Skin epidermis (tissue), 12 donors: Measurements from ENCODE around the gene PSMB10.
A peak's percentile ranks its signal among the peaks of the same experiment; 100 is the strongest.

Source experiments
- H3K27ac ChIP-seq, 21 experiments: fragments of 200-600 bp; sonication (generic) in 11 of 21; one replicate each; pipeline ENCODE4 v1.5.0; 2020; ENCODE audit warnings: mild to moderate bottlenecking in 3 of 21, inconsistent platforms in 2 of 21, moderate library complexity in 2 of 21
- H3K4me3 ChIP-seq, 7 experiments: fragments of 200-600 bp; sonication (generic) in 2 of 7; one replicate each; pipeline ENCODE4 v1.5.0; 2020; ENCODE audit warnings: inconsistent platforms in 2 of 7, mild to moderate bottlenecking in 2 of 7, moderate library complexity in 1 of 7

PSMB10 gene

DNA sequence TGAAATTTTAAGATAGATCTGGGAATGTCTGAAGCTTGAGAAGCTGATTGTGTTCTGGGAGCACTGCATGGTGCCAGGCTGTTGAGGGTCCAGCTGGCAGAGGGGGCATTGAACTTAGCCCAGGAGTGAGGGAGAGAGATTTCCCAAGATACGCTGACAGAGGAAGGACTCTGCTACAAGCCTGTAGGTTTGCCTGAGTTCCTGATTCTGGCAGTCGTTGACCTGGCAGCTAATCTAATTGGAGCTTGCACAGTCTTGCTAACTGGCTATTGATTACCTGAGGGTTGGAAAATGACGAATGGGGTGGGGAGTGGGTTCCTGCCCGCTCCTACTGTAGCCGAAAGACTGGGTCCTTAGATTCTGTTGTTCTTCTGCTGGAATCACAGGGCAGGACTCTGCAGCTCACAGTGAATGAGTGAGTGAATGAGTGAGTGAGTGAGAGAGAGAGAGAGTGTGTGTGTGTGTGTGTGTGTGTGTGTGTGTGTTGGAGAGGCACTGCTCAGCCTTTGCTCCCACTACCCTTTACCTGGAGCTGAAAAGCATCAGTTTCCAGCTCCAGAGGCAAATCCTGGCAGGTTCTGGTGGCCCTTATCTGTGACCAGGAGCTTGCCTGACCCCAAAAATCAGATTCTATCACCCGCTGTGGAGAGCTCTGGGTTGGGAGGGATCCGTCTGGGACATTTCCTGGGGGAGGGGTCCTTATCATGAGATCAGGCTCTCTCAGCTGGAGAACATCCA, 21.7 kb downstream of the PSMB10 start:
- Histone ChIP-seq H3K4me3 (no peak overlapping the region), H3K27ac (peak overlapping the region in 3 of 21 experiments; percentile 14 to 53 (median 31))

DNA sequence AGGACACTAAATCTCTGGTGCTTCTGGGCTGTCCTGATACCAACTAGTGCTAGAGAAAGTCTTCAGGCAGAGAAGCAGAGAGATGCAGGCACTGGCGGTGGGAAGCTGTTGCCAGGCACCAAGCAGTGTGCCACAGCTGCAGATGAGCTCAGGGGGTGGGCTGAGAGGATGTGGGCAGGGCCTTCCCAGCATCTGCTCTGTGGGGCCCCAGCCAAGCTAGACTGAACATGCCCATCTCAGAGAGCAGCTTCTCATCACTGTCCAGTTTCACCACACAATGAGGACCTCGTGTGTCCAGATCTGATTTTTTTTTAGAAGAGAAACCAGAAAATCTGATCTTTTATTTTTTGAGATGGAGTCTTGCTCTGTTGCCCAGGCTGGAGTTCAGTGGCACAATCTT, 26.5 kb downstream of the PSMB10 start:
- Histone ChIP-seq H3K4me3 (no peak overlapping the region), H3K27ac (peak overlapping the region in 1 of 21 experiments; percentile 30)

DNA sequence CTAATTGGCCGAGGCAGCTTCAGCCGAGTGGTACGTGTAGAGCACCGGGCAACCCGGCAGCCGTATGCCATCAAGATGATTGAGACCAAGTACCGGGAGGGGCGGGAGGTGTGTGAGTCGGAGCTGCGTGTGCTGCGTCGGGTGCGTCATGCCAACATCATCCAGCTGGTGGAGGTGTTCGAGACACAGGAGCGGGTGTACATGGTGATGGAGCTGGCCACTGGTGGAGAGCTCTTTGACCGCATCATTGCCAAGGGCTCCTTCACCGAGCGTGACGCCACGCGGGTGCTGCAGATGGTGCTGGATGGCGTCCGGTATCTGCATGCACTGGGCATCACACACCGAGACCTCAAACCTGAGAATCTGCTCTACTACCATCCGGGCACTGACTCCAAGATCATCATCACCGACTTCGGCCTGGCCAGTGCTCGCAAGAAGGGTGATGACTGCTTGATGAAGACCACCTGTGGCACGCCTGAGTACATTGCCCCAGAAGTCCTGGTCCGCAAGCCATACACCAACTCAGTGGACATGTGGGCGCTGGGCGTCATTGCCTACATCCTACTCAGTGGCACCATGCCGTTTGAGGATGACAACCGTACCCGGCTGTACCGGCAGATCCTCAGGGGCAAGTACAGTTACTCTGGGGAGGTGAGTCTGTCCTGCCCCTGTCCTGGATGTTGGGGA, 27.5 kb downstream of the PSMB10 start:
- H3K4me3 ChIP-seq = no peak overlapping the region
- no peak overlapping the region for H3K27ac ChIP-seq

DNA sequence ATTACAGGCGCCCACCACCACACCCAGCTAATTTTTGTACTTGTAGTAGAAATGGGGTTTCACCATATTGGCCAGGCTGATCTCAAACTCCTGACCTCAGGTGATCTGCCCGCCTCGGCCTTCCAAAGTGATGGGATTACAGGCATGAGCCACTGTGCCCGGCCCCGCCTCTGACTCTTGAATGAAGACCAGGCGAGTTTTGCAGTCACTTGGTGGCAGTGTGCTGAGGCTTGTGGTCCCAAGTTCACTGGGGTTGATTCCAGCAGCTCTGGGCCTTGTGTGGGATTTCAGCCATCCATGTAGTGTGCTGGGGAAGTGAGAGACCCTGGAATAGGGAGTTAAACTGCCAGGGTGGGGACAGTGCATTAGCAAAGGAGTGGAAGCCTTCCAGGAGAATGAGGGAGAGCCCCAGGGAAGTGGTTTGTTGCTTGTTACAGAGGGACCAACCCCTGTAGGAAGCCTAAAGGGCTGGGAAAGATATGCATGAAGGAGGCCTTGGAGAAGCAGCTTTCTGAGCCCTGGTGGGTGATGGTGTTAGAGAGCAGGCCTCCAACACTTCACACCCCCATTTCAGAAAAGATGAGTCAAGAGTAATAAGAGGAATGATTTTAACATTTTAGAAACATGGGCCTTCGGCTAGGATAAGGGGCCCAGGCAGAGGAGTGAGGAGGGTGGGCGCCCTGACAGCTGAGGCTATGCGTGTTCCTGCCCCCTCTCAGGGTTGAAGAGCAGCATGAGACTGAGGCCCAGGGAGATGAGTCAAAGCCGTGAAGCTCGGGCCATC, 29.1 kb downstream of the PSMB10 start:
- Histone ChIP-seq H3K4me3 (no peak overlapping the region), H3K27ac (no peak overlapping the region)

DNA sequence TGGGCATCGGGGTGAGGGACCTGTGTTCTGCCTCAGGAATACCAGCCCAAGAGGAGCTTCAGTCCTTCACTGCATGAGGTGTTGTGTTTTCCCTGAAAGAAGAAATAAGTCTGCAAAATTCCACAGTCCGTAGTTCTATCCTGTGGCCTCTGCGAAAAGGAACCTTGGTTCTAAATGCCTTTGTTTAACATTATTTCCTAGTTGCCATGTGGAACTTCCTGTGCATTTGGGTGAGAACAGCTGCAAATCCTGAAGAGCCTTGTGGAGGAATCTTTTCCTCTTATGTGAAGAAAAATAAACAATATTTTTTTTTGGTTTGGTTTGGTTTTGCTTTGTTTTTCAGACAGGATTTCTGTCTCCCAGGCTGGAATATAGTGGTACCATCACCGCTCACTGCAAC, 33.8 kb downstream of the PSMB10 start:
- peak overlapping the region in 4 of 21 experiments; percentile 21 to 70 (median 32) for H3K27ac ChIP-seq

DNA sequence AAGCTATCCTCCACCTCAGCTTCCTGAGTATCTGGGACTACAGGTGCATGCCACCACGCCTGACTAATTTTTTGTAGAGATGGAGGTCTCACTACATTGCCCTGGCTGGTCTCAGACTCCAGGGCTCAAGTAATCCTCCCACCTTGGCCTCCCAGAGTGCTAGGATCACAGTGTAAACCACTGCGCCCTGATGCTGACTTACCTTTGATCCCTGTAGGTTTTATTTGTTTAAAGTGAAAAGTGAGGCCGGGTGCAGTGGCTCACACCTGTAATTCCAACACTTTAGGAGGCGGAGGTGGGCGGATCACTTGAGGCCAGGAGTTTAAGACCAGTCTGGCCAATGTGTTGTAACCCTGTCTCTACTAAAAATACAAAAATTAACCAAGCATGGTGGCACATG, 34.9 kb downstream of the PSMB10 start:
- Histone ChIP-seq H3K4me3 (no peak overlapping the region), H3K27ac (no peak overlapping the region)

More for the DNA sequence above, 33.8 kb downstream of the PSMB10 start:
- H3K4me3 ChIP-seq = no peak overlapping the region

DNA sequence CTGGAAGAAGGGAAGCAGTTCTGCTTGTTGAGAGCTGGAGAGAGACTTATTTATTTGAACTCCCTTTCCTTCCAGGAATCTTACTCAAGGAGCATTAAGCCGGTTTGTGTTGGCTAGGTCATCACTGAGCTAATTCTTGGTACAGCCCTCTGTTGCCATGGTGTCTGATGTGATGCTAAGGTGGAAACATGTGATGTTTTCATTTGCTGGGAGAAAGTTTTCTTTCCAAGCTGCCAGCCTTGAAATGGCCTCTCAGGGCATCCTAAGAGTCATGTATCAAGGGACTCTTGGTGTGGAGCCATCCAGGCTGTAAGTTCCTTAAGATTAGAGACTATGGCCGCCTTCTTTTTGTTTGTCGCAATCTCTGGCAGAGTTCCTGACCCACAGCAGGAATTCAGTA, 39.4 kb downstream of the PSMB10 start:
- H3K4me3 ChIP-seq = no peak overlapping the region
- H3K27ac ChIP-seq = peak overlapping the region in 5 of 21 experiments; percentile 3 to 99 (median 41)

DNA sequence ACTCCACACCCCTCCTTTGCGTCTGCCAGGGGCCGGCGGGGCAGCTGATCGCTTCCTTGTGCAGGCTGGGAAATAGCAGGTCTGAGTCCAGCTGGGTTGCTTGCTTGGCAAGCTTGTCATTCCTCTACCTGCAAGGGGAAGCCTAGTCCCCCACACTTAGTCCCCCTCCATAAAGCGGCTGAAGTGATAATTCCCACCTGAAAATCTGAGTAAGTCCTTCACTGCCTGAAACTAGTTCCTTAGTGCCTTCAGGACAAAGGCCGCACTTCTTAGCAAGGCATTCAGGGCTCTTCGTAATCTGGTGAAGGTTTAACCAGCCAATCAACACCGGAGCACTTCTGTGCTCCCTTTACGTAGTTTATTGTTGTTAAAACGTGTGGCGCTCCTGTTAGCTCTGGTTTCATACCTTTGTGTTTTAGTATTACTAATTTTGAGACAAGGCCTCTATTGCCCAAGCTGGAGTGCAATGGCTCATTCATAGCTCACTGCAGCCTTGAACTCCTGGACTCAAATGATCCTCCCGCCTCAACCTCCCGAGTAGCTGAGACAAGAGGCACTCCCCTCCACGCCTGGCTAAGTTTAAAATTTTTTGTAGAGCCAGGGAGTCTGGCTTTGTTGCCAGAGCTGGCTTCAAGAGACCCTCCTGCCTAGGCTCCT, 42.8 kb downstream of the PSMB10 start:
- peak overlapping the region; percentile 83 to 100 (median 95) for H3K27ac ChIP-seq

DNA sequence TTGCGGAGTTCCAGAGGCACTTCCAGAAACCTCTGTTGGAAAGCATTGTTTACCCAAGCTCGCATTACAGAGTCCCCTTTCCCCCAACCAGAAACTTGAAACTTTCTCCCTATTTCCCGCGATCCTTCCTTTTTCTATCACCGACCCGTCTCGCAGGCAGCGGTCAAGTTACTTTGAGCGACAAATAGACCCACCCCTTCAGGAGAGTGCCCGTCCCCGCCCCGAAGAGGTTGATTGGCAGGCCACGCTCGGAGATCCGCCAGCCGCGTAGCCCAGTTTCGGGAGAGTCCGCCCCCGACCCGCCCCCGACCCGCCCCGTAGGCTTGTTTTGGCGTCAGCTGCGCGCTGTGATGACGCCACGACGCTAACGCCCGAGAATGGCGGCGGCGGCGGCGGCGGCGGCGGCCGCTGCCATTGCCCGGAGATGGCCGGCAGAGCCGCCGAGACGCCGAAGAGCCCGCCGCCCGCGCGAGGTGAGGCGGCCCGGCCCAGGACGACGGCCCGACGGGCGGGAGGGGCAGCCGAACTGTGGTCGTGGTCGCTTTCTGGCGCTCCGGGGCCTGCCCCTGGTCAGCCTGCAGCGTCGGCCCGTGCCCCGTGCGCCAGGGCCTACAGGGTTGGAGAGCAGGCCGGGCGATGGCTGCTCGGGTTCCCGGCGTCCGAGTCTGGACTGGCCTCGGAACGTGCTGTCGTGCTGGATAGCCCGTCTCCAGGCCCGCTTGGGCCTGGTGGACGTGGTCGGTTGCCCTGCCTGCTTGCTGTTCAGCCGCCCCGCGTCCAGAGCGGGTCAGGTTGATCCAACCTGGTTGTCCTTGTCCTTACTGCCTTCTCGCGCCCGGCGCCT, 43.5 kb downstream of the PSMB10 start, which contains the start of gene PSKH1:
Gene PSKH1, plus strand, starts transcription at position 356 of the 844 bp plus-strand sequence. CDS start 15,496 bp downstream, outside the sequence.
- peak within 1 kb of the TSS; percentile 66 to 97 (median 91) for H3K4me3 ChIP-seq
- H3K27ac ChIP-seq = peak within 1 kb of the TSS; percentile 83 to 100 (median 95)

More for the DNA sequence above, 42.8 kb downstream of the PSMB10 start:
- peak overlapping the region; percentile 66 to 97 (median 91) for H3K4me3 ChIP-seq

DNA sequence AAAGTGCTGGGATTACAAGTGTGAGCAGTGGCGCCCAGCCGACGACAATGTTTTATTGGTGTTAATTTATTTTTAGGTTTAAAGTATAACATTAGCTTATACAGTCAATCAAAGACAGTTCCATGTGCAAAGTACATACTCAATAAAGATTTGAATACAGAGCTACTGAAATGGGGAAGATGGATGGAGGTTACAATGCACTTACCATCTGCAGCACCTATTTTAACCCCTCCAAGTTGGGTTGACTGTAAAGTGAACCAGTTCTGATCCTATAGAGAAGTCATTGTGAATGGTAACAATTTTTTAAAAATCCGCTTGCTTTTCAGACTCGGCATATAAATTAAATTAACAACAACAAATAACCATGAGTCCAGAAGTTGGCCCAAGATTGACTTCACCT, 44.3 kb downstream of the PSMB10 start:
- H3K27ac ChIP-seq = peak overlapping the region in 15 of 21 experiments; percentile 45 to 99 (median 95)
- peak overlapping the region; percentile 21 to 97 (median 87) for H3K4me3 ChIP-seq

DNA sequence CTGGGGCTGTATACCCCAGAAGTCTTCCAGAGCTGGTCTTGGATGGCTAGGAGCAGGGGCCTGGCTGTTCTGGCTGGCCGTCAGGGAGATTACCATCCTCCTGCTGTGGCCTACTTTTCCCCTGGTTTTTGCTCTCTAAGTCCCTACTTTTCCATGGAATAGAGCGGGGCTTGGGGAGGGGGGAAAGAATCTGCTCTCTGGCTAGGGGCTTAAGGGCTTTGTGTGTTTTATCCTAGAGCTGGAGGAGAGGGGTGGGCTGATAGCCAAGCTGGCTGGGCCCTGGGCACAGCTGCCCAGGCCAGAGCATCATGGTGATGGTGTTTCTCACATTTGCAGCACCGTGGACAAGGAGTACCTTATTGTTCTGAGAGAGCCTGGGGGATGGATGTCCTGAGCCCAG, 48.3 kb downstream of the PSMB10 start:
- Histone ChIP-seq H3K4me3 (no peak overlapping the region), H3K27ac (no peak overlapping the region)

DNA sequence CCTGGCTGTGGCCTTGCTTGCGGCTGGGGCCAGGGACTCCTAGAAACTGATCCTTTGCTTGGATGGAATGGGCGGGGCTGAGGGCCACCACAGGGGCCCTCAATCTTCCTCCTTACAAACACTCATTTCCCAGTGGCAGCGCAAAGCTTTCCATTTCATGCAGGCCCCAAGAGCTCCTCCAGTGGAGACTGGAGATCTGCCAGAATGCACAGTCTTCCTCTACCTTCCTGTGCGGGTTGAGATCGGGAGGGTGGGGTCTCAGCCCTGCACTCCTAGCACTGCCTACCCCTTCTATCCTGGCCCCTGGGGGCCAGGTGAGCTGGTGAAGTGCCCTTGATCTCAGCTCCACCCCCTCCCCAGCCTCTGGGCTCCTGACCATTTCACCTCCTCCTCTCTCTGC, 50.3 kb downstream of the PSMB10 start:
- Histone ChIP-seq H3K27ac (no peak overlapping the region), H3K4me3 (no peak overlapping the region)

DNA sequence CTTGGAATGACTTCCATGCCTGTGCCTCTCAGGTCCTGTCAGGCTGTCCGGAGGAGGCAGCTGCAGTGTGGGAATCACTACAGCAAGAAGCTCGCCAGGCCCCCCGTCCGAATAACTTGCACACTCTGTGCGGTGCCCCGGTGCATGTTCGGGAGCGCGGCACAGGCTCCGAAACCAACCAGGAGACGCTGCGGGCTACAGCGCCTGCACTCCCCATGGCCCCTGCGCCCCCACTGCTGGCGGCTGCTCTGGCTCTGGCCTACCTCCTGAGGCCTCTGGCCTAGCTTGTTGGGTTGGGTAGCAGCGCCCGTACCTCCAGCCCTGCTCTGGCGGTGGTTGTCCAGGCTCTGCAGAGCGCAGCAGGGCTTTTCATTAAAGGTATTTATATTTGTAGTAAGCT, 50.7 kb downstream of the PSMB10 start:
- Histone ChIP-seq H3K27ac (no peak overlapping the region), H3K4me3 (no peak overlapping the region)

DNA sequence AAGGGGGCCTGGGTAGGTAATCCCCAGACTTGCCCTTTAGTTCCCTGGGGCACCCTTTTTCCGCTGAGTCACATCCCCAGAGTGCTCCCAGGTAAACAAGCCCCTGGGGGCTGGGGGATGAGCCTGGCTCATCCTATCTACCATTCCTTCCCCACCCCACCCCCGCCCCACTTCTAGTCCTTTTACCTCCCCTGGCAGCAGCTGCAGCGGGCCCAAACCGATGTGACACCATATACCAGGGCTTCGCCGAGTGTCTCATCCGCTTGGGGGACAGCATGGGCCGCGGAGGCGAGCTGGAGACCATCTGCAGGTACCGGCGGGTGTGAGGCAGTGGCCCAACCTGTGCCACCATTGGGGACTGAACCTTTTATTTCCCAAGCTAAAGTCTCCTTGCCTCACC, 51.1 kb downstream of the PSMB10 start:
- Histone ChIP-seq H3K4me3 (no peak overlapping the region), H3K27ac (no peak overlapping the region)

DNA sequence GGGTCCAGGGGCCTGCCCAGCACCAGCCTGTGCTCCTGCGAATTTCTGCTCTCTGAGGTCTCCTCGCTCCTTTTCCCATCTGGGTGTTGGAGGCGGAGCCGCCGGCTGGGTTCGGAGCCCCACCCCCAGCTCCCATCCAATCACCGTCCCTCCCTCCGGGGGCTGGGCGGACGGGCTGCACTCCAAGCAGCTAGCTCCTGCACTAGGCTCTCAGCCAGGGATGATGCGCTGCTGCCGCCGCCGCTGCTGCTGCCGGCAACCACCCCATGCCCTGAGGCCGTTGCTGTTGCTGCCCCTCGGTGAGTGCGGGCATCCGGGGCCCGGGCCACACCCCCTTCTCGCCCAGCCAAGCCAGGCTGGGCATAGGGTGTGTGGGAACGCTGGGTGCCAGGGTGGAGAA, 52.0 kb downstream of the PSMB10 start, which contains the start of gene NRN1L:
Gene NRN1L, plus strand, starts transcription at position 202 of the 400 bp plus-strand sequence. Its CDS starts 19 bp downstream, at position 221.
- Histone ChIP-seq H3K27ac (peak within 1 kb of the TSS in 1 of 21 experiments; percentile 26), H3K4me3 (no peak within 1 kb of the TSS)
